ENCODE data around the gene FBXO21.
A peak's percentile ranks its signal among the peaks of the same experiment; 100 is the strongest.

Gene FBXO21

DNA sequence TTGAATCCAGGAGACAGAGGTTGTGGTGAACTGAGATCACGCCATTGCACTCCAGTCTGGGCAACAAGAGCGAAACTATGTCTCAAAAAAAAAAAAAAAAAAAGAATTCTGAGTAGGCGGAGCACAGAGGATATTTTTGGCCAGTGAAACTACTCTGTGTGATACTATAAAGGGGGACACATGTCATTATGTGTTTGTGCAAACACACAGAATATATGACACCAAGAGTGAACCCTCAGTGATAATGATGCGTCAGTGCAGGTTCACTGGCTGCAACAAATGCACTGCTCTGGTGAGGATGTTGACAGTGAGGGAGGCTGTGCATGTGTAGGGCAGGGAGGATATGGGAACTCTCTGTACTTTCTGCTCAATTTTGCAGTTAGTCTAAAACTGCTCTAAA is 24.2 kb downstream of the FBXO21 start:
- DNase-seq (ENCODE audit: low read depth in 2 of 2), result no peak

DNA sequence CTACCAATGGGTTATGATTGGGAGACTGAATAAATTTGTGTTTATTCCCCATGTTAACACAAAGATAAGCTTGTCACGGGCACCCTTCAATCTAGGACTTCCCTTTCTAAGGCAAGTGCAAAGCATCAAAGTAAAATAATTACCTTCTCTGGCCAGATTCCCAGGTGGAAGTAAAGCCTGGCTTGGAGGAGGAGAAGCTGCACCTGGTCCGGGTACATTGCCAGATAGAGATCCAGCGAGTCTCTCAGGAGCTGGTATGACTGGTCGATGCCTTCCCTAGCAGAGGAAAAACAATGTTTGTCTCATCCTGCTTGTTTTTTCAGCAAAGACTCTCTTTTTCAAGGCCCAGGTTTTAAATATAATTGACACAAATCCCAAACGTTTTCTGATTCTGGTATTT is 24.9 kb downstream of the FBXO21 start:
- no peak for DNase-seq (ENCODE audit: low read depth in 2 of 2)

DNA sequence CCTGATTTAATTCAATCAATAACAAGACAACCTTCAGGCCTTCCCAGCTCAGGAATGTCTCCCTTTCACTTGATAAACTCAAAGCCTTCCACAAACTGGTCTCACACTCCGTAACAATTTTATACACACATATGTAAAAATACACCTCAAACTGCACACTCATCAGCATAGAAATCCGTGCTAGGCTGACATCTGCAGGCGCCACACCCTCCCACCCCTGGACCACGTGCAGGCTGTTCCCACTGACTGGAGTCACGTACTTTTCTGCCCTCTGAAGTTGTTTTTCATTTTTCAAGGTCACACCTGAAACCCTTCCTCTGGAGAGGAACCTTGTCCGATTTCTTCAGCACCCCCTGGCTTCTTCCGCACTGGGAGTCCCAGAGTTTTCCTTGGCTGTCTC is 27.6 kb downstream of the FBXO21 start:
- DNase-seq (ENCODE audit: low read depth in 2 of 2), result no peak

DNA sequence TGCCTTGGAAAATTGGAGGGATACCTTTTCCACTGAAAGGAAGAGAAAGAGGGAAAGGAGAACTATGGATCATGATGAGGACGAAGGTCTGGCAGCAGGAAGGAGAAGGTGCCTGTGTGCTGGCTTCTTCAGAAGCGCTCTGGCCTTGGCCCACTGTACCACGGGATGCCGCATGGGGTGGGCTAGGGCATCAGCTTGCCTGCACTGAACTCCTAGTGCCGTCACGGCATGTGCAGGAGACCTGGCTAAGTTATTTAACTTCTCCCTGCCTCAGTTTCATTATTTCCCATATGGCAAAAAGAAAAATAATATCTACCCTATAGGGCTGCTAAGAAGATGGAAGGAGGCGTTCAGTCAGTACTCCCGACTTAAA is 28.1 kb downstream of the FBXO21 start:
- no peak for DNase-seq (ENCODE audit: low read depth in 2 of 2)

DNA sequence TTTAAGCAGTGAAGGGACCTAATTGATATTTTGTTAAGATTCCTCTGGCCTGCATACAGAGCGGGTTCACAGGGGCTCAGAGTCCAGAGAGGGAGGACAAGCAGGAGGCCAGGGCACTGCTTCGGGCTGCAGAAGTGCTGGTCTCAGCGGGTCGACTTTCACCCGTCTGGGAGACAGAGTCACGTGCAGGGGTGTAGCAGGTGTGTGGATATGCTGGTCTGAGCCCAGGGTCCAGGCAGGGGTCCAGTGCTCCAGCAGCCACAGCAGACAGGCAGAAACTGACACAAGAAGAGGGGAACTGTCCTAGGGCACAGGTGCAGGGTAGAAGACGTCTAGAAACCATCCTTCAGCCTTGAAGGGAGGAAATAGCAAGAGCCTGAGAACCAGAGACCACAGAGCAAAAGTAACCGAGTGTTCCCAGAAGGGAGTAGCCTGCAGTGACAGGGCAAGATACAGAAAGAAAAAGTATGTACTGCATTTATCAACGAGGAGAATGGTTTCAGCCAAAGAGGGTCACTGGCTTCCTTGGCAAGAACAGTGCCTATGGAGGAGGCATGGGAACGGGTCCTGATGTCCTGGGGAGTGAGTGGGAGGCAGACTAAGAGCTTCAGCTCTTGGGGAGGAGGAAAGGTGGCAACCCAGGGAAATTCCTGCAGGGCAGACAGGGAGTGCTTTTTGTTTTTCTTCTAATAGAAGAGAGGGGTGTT is 28.7 kb downstream of the FBXO21 start:
- no peak for DNase-seq (ENCODE audit: low read depth in 2 of 2)

DNA sequence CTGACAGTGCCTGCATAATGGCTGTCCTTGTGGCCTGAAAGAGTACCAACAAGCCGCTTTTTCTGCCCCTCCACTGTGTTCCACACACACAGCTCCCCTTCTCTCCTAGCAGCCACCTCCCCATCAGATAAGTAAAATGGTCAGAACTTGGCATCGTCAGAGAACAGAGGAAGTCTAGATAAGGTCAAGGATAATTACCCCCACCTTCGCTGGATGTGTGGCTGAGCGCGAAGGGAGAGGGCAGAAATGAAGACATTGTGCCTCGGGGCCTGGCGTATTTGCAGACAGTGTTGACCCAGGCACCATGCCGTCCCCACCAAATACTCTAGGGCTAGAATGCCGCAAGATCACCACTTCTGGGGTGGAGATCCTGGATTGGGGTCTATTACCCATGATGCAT is 30.6 kb downstream of the FBXO21 start:
- DNase-seq (ENCODE audit: low read depth in 2 of 2), result no peak

DNA sequence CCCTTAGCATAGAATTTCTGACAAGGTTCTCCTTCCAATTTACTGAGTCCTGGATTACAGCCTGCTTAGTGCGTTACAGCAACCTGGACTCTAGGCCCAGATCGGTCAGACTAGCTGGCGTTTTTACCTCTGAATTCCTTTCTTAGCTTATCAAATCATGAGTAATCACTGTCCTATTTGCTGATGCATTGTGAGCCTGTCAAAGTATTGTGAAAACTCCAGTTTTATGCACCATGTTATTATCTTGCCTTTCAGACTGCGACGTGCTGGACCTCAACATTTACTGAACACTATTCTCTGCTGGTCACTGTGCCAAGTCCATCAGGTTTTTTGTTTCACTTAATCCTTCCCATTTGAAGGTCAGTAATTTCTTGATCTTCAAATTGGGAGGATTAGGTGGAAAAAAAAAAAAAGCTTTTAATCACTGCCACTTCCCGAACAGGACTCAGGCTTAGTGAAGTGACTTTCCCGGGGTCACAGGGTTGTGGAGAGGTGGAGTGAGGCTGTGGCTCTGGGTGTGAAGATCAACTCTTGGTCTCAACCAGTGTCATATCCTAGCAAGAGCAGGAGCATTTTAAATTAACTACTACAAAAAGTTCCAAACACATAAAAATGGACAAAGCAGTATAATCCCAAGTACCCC is 31.2 kb downstream of the FBXO21 start:
- DNase-seq (ENCODE audit: low read depth in 2 of 2), result no peak

DNA sequence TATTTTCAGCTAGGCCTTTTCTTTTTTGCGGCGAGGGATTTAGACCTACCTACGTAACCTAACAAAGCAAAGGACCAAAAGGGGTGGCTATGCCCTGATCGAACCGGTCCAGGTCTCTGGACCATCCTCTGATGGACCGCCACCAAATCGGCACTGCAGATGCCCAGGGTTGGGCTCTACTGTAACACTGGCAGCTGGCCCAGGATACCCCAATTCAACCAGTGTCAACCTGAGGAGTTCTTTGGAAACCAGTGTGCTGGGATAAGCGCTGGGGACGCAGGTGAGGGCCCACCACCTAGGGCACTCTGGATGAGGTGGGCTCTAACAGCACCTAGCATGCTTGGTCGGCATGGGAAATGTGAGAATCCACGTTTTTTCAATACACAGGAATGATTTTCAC is 32.2 kb downstream of the FBXO21 start:
- no peak for DNase-seq (ENCODE audit: low read depth in 2 of 2)

DNA sequence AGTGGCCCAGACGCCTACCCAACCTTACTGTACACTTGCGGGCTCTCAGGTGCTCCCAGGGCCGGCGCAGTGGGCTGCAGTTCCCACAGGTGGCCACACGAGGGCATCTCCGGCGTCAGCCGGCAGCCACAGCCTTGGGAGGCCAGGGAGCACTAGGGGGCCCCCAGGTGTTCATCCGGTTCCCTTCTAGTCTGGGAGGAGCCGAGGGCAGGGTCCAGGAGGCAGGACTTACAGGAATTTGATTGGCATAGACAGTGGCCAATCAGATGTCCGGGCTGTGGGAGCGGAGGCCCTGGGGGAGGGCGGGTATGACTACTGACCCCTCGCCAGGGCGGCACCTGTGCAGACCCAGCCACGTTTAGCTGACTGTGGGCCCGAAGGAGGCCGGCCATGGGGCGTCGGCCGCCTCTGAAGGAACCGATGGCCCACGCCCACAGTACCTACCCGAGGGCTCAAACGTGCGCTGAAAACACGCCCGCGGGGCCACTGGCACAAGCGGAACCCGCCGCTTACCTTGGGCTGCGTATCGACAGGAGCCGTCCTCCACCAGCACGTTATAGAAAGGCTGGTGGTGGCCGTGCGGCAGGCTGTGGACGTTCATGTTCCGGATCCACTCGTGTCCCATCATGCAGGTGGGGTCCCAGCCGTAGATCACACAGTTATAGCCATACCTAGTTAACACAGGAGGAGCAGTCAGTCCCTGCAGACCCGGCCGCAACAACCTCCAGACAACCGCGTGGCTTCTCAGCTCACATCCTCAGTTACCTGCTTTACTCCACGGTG is 34.8 kb downstream of the FBXO21 start:
- DNase-seq (ENCODE audit: low read depth in 2 of 2), result peak; percentile 51 to 68

DNA sequence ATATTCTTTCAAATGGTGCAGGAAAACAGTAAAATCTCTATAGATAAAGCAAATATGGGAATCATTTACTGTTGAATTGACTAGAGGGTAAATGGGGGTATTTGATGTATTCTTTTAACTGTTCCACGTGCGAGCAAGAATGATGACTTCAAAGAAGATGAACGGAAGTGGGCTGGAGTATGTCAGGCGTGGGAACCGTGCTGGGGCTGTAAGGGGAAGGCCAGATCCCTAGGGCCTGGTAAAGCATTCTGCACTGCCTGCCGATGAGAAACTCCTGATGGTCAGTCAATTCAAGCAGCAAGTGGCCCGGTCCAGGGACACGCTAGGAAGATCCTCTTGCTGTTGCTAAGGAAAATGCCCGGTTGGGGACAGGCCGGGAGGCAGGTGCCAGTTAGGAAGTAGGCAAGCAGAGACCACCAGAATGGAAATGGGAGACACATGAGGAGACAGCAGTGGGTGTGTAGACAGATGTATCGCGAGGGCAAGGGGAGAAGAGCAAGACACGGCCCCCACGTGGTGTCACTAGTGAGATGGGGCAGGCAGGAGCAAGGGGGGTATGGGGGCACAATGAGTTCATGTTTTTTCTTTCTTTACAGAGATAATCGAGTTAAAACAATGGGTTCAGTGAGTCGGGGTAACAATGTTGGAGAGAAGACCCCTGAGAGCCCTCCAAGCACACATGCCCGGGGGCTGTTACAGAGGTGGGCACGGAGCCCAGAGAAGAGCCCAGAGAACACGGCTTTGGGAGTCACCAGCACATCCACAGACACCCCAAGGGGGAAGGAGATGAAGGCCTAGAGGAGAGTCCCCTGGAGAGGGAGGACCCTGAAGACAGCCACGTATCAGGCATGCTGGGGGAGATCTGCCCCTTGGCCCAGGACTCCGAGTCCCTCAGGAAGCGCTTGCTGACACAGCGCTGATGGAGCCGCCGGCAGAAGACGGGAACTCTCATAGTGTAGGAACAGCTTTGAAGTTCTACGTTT is 37.2 kb downstream of the FBXO21 start:
- DNase-seq (ENCODE audit: low read depth in 2 of 2), result no peak

DNA sequence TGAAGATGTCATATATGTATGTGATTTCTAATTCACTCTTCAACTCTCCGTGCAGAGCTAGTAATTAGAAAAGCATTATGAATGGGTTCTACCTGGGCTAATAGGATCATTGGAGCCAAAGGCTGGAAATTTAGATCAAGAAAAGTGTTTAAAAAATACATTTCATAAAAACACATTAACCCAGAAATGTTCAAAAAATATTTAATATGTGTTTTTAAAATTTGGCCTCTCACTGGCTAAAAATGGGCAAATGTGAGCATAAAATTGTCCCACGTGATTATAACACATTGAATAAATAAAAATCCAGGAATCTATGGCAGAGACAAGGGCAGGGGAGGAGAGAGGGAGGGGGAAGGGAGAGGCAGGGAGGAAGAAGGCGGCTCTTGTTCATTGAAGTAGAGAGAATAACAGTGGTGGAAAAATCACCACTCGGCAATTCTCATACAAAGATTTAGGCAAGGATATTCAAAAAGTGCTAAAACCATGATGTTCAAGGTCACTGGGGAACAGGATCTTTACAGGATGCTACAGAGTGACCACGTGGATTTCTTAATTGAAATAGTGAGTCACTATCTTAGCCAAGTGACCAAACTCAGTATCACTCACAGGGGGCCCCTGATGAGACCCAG is 38.8 kb downstream of the FBXO21 start:
- no peak for DNase-seq (ENCODE audit: low read depth in 2 of 2)

DNA sequence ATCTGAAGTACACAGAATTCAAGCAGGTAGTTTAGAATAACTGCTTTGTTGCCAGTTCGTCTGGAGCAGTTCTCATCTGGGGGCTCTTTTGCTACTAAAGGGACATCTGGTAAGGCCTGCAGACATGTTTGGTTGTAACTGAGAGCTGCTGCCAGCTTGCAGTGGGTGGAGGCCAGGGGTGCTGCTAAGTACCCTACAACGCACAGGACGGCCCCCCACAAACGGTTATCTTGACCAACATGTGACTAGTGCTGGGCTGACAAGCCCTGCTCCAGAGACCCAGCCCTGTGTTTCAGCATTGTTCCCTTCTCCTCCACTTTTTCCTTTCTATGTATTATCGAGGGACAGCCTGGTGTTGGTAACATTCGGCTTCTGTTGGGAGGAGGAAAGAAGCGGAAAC is 40.8 kb downstream of the FBXO21 start:
- DNase-seq (ENCODE audit: low read depth in 2 of 2), result no peak

DNA sequence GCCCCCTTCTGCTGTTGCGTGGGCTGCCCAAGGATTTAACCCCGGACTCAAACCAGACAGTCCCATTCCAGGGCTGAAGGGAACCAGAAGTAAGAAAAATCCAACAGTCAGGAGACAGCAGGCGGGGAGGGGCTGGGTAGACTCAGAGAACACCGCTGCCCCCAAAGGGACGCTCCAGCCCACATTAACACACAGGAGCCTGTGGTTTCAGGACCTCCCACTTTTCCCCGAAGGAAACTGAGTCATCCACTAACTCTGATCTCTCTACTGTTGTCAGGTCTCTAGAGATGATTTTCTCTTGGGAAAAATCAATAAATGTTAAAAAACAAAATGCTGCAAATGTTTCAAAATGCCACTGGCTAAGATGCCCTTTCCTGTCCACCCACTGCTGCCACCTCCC is 41.6 kb downstream of the FBXO21 start:
- DNase-seq (ENCODE audit: low read depth in 2 of 2), result no peak

DNA sequence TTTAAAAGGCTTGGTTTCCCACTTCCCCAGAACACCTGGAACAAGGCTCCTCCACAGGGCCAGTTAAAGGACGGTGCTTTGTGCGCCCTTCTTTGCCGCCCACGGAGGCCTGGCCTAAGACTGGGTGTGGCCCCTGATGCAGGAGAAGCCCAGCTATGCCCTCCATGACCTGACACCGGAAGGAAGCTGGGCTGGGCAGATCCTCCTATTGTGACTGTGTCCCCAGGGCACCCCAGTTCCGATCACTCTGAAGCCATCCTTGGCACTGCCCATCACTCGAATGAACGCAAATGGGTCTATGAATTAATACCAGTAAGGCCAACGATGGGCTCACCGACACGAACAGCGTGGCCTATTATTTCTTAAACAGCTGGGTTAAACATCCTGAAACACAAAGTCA is 42.6 kb downstream of the FBXO21 start:
- DNase-seq (ENCODE audit: low read depth in 2 of 2), result no peak

DNA sequence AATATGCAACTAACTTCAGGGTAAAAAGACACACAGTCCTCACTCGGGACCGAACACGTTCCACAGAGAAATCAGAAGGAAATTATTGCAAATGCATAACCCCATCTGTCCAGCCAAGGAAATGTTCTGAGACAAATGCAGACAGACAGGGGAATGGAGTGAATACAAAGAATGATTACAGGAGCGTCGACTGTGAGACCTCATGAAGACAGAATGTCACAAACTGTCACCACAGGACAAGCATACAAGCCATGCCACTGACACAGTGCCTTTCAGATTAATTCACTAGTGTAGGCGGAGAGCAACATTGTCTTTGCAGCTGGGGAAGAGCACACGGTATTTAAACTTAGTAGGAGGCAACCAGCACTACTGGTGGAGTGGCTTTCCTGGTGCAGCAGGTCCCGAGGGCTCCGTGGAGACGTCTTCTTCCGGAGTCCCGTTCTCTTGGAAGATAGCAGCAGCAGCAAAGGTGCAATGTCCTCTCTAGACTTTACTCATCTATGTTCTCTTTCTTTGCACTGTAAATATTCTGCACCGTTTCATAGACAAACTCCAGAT is 44.6 kb downstream of the FBXO21 start:
- no peak for DNase-seq (ENCODE audit: low read depth in 2 of 2)

DNA sequence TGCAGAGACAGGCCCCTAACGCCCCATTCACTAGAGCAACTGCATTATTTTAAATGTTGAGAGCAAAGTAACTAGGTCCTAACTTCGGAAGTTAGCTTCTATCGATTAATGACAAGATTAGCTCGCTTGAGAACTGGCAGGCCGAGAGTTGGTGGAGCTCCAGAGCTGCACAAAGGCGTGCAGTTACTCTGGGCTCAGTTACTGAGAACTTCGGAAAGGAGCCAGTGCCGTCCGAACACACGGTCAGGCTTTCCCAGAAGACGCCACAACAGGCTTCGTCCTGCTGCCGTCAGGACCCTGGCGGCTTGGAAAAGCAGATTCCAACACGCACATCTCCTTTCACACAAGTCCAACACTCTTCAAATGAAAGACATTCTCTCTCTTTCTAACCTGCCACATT is 45.7 kb downstream of the FBXO21 start:
- DNase-seq (ENCODE audit: low read depth in 2 of 2), result no peak

DNA sequence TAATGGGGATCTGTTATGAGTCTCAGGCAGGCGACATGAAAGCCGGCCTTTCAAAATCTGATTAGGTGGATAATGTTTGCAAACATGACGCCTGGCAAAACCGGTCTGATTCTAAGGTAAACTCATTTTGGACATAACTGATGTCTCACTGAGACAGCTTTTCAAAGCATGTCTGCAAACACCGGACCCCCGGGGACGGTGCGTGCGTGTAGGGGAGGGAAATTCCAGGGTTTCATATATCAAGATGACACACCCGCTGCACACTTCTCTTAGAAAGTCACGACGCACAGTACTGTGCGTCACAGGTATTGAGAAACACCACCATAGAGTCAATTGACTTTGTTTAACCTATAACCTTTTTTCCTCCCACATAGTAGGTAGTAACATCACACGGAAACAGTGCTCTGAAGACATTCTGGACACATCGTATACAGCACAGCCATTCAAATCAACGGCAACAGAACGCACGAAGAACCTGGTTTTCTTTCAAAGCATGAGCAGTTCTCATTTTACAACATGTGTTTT is 47.2 kb downstream of the FBXO21 start:
- DNase-seq (ENCODE audit: low read depth in 2 of 2), result no peak

DNA sequence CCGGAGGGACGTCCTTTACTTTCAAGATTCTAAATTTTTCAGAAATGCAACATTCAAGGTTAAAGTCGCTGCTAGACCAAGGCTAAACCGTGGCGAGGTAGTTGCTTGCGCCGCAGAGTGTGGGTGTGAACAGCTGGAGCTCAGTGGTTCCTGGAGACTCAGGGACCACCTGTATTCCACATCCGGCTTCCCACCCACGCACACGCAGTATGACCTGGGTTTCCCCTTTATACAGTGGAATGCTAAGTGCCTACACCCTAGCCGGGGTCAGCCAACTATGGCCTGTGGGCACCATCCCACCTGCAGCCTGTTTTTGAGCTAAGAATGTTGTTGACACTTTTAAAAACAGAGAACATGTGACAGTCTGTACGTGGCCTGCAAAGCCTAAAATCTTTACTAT is 48.2 kb downstream of the FBXO21 start:
- DNase-seq (ENCODE audit: low read depth in 2 of 2), result no peak

DNA sequence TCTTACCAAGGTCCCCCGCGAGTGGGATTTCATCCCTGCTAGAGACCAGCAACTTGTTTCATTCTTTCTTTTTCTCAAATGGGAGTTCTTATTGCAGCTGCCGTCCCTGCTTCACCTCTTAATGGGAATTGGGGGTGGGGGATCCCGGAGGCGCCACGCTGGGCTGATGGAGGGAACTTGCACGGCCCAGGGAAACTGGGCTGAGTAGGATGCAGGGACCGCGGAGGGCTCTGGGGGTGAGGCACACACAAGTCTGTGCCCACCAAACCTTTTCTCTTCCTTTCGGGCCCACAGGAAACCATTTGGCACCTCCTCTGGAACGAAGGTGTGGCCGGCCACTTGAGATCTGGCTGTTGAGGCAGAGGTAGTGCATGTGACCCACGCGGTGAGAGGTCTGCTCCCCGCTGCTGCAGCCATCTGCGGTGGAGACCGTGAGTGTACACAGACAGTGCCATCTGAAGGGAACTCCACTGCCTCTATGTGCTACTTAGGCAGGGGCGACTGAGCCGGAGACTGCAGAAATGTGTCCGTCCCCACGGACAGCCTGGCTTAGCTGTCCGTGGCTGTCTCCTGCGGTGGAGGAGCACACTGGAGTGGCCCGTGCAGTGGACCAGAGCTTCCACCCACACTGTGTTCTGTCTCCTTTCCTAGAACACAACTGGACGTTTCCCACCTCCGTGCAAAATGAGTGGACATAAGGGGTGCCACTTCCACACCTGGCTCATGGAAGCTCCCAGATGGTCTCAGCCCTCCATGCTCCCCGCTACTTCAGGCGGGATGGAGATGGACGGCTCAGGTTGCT is 49.0 kb downstream of the FBXO21 start:
- no peak for DNase-seq (ENCODE audit: low read depth in 2 of 2)
